HG02970 (cell line): ENCODE measurements around the gene MORC4.
"Not testable (repeated sequence)": the region's sequence is repeated elsewhere in the genome, so short reads cannot be mapped to it uniquely, and the experiment has no call there.

Source experiments
- ATAC-seq: cut with Tn5 transposase; IDR thresholded peaks from one replicate; pipeline ENCODE4 v1.9.1; 2021; ENCODE audit warnings: mild to moderate bottlenecking, moderate library complexity, moderate number of reproducible peaks; ENCODE audit not compliant: unreplicated experiment, low FRiP score

MORC4 gene

GRCh38 chrX:107000013-107000515 lies at the start of gene MORC4:
TSS of gene MORC4 (minus strand) at chrX:107000212. CDS start at chrX:106999969, 243 bp downstream.
- ATAC-seq: peak; percentile 53

GRCh38 chrX:107047622-107048021 lies 47.6 kb upstream of the MORC4 start:
- ATAC-seq: no peak

GRCh38 chrX:107029752-107030151 lies 29.7 kb upstream of the MORC4 start:
- ATAC-seq: no peak

- no peak for ATAC-seq
Observed at GRCh38 chrX:107025545-107025944, 25.5 kb upstream of the MORC4 start.

DNA sequence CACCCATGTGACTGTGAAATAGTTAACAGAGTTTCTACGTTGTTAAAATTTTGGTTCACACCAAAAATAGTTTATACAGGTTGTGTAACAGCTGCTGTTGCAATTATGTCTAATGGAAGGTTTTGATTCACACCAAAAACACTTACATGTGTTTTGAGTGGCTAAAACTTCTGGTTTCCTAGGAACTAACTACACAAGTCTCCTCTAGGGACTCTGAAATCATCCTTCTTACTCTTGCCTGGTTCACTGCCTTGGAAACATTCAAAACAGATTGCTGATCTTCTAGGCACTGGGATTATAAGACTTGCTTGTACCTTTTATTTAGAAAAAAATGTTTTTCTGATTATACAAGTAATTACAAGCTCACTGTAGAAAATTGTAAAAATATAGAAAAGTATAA lies 14.9 kb upstream of the MORC4 start:
- no peak for ATAC-seq

DNA sequence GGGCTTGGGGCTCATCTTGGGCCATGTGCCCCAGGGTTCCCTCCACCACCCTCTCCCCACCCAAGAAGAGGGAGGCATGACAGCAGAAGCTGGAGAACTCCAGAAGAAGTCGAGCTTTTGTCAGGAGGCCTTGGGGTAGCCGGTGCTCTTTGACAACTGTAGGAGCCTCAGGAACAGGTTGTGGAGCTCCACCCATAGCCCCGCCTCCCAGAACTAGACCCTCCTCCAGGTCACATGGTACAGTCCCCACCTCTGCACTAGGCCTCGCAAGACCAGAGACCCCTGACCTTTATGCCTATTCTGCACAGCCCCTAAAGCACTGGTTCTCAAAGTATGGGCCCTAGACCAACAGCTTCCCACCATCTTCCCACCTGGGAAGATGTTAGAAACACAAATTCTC lies 8.0 kb upstream of the MORC4 start:
- no peak for ATAC-seq

- peak; percentile 28 for ATAC-seq
Observed at GRCh38 chrX:106999002-106999975, 723 bp downstream of the MORC4 start.

- ATAC-seq: no peak
Observed at GRCh38 chrX:106997611-106998010, 2.4 kb downstream of the MORC4 start.

DNA sequence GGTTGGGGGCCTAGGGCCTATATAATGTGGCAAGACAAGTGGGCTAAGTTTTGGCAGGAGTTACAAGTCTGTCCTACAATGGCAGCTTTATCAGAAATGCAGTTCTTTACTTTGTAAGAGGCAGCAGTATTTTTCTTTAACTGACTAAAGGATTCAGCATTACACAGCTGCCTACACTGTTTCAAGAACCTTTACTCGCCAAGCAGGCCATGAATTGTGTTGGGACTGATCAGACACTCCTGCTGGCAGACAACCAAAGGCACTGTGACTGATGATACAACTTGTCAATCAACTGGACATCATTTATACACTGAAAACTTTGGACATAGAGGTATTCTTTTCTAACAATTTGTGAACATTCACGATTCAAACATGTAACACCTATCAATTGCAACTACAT lies 4.3 kb downstream of the MORC4 start:
- ATAC-seq: no peak

GRCh38 chrX:106987488-106987887 lies 12.5 kb downstream of the MORC4 start:
- no peak for ATAC-seq

DNA sequence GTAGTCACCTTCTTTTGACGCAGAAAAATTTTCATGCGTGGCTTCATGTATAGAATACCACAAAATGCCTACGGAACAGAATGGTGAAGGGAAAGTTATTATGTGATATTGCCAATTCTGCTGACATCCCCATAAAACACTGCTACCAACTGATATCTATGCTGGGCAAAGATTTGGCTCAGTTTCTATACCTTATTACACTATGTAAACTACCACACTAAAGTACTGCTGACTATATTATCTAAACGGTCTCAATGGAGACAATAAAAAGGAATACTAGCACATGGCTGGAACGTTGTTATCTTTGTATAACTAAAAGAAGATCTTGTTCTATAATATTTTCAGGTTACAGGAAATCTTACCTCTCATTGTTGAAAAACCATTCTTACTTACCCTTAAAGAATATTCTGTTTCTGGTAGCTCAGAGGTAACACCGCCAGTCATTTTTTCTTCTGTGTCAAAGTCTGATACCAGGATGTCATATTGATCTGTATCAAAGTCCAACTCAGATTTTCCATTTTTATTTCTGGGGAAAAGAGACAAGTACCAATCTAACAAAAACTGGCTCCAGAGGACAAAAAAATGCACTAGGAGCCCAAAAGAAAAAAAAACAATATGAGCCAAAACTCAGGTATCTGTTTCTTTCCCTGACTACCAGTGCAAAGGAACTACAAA lies 18.9 kb downstream of the MORC4 start:
- no peak for ATAC-seq

- ATAC-seq: no peak
Observed at GRCh38 chrX:106976416-106976815, 23.6 kb downstream of the MORC4 start.

- ATAC-seq: no peak
Observed at GRCh38 chrX:106973433-106974149, 26.4 kb downstream of the MORC4 start.

GRCh38 chrX:106972896-106973295 lies 27.1 kb downstream of the MORC4 start:
- ATAC-seq: no peak

GRCh38 chrX:106966547-106966946 lies 33.5 kb downstream of the MORC4 start:
- ATAC-seq: not testable (repeated sequence)

GRCh38 chrX:106964290-106964689 lies 35.7 kb downstream of the MORC4 start:
- no peak for ATAC-seq

DNA sequence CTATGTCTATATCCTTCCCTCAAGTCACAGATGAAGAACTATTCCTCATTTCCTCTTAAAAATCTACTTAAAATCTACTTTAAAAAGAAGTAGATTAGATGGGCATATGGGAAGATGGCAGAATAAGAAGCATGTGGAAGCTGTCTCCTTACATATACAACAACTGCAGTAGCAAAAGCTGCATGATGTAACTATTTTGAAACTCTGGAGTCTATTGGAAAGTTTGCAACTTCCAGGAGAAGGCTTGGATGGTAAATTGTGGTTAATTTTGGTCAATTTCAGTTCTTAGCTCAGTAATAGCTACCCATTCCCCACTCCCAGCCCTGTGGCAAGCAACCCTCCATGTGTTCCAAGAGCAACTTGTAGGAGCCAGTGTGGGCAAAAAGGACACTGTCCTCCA lies 36.9 kb downstream of the MORC4 start:
- no peak for ATAC-seq

DNA sequence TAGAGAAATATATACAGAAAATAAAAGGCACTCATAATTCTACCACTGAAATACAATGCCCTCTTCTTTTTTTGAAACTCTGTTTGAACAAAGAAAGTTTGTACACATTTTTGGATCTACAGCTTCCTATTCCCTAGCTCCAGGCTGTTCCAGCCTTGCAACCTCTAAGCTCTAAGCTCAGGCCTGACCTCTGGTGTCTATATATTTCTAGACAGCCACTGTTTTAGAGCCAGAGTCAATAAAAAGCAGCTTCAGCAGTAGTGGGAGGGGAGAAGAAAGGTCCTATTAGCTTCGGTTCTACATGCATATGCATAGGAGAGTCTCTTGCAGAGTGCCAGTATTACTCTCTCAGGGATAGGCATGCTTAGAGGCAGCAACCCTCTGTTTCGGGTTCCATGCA lies 40.1 kb downstream of the MORC4 start:
- no peak for ATAC-seq

DNA sequence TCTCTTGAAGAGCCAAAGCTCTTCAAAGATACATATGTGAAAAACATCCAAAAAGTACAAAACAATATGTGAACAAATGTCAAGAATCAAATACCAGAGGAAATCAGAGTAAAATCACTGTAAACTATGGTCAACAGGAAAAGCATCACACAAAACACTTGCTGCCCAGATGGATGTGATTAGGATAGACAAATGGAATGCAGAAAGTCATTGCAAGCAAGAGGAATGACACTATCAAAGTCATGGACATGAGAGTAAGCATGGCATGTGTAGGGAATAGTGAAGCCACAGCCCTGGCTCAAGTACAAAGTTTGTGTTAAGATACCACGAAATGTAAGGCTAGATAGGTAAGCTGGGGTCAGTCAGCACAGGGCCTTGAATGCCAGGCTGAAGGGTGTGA lies 42.2 kb downstream of the MORC4 start:
- ATAC-seq: no peak

GRCh38 chrX:106955004-106955772 lies 44.8 kb downstream of the MORC4 start:
- no peak for ATAC-seq
